Measurements from ENCODE around the gene SENP2. TPM values are rescaled to one million over a fixed set of nuclear protein-coding genes. Genes with fewer than 3 reads are reported as not detected.

SENP2 gene
- total RNA-seq, 1 experiment from 2014 or later, result 36.1 TPM

DNA sequence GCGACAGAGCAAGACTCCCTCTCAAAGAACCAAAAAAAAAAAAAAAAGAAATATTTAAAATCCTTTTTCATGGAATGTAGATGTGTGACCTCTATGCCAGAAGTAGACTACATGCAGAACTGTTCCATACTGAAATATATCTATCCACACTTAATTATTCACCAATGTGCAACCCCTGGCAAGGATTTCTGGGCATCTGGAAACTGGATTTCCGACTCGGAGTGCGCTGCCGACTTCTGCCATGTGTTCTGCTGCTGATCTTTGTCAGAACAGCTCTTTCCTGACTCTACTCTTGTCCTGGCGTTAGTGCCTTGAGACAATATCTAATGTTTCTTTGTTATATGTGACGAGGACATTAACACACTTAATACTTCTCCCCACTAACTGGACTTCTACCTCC, 45.4 kb upstream of the SENP2 start:
- intact Hi-C loops (cut with micrococcal nuclease), result no loop called here
- Histone ChIP-seq H3K79me2 (ENCODE audit: insufficient read depth, low read length) (no peaks in the 10 kb centered on the region), H3K27ac (ENCODE audit: low read depth, low read length) (no peak overlapping the region), H3K9me3 (ENCODE audit: control insufficient read depth in 1 of 2, insufficient read depth in 1 of 2, low read depth in 1 of 2, low read length in 2 of 2) (no peaks in the 10 kb centered on the region), H3K9me2 (ENCODE audit: insufficient read depth) (no peaks in the 10 kb centered on the region), H3K4me3 (replicated peaks in 1 of 2; ENCODE audit: low read depth in 1 of 2, low read length in 2 of 2) (no peak overlapping the region), H2AFZ (ENCODE audit: low read depth, low read length, poor library complexity, severe bottlenecking) (no peak overlapping the region), H3K9ac (ENCODE audit: low read length) (no peak overlapping the region), H3K4me1 (ENCODE audit: control insufficient read depth in 1 of 2, insufficient read depth in 2 of 2, low read length in 2 of 2) (peaks cover 41 to 52% of the 10 kb centered on the region in 2 experiments), H3K4me2 (ENCODE audit: low read length) (no peak overlapping the region), H3K36me3 (ENCODE audit: control insufficient read depth in 1 of 2, insufficient read depth in 2 of 2, low read length in 2 of 2) (no peaks in the 10 kb centered on the region), H4K20me1 (ENCODE audit: insufficient read depth) (no peaks in the 10 kb centered on the region), H3K27me3 (ENCODE audit: insufficient read depth, low read length) (no peaks in the 10 kb centered on the region)
- ATAC-seq, result no peak
- DNase-seq (ENCODE audit: low read depth, low spot score), result no peak
- BruUV-seq (replicated peaks), result no TSS peak
- POLR2A ChIA-PET, result no interaction called here
- CTCF ChIA-PET, result no interaction called here
- TF ChIP-seq ZFX (IDR thresholded peaks at IDR 0.05) (no peak), SP1 (IDR thresholded peaks at IDR 0.05; ENCODE audit: low read depth) (no peak), POLR2AphosphoS5 (IDR thresholded peaks at IDR 0.05; ENCODE audit: low read depth, low read length) (no peak), TCF7L2 (IDR thresholded peaks at IDR 0.05; ENCODE audit: borderline replicate concordance, extremely low read depth, insufficient read depth, insufficient read length) (no peak), EZH2phosphoT487 (IDR thresholded peaks at IDR 0.05; ENCODE audit: borderline replicate concordance) (no peak), CBX3 (IDR thresholded peaks at IDR 0.05; ENCODE audit: low read depth) (no peak), ELF1 (IDR thresholded peaks at IDR 0.05; ENCODE audit: borderline replicate concordance, low read depth) (no peak), JUND (IDR thresholded peaks at IDR 0.05) (no peak), SRF (IDR thresholded peaks at IDR 0.05; ENCODE audit: low read depth) (no peak), FOSL1 (IDR thresholded peaks at IDR 0.05; ENCODE audit: low read depth) (no peak), MAX (IDR thresholded peaks at IDR 0.05) (no peak), EZH2 (IDR thresholded peaks at IDR 0.05) (no peak), SIN3A (IDR thresholded peaks at IDR 0.05; ENCODE audit: low read depth) (no peak), EGR1 (IDR thresholded peaks at IDR 0.05; ENCODE audit: low read depth) (no peak), RAD21 (IDR thresholded peaks at IDR 0.05; ENCODE audit: low read depth) (no peak), POLR2A (IDR thresholded peaks at IDR 0.05; ENCODE audit: borderline replicate concordance, extremely low read depth, insufficient read depth, insufficient read length) (no peak), ZBTB33 (IDR thresholded peaks at IDR 0.05; ENCODE audit: extremely low read depth, insufficient replicate concordance, low read length) (no peak), ZNF274 (IDR thresholded peaks at IDR 0.05; ENCODE audit: low read depth, low read length) (no peak)
- TF ChIP-seq, protein P1, sequence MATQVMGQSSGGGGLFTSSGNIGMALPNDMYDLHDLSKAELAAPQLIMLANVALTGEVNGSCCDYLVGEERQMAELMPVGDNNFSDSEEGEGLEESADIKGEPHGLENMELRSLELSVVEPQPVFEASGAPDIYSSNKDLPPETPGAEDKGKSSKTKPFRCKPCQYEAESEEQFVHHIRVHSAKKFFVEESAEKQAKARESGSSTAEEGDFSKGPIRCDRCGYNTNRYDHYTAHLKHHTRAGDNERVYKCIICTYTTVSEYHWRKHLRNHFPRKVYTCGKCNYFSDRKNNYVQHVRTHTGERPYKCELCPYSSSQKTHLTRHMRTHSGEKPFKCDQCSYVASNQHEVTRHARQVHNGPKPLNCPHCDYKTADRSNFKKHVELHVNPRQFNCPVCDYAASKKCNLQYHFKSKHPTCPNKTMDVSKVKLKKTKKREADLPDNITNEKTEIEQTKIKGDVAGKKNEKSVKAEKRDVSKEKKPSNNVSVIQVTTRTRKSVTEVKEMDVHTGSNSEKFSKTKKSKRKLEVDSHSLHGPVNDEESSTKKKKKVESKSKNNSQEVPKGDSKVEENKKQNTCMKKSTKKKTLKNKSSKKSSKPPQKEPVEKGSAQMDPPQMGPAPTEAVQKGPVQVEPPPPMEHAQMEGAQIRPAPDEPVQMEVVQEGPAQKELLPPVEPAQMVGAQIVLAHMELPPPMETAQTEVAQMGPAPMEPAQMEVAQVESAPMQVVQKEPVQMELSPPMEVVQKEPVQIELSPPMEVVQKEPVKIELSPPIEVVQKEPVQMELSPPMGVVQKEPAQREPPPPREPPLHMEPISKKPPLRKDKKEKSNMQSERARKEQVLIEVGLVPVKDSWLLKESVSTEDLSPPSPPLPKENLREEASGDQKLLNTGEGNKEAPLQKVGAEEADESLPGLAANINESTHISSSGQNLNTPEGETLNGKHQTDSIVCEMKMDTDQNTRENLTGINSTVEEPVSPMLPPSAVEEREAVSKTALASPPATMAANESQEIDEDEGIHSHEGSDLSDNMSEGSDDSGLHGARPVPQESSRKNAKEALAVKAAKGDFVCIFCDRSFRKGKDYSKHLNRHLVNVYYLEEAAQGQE (IDR thresholded peaks at IDR 0.05; ENCODE audit: low read depth), result no peak
- TF ChIP-seq, protein P2, sequence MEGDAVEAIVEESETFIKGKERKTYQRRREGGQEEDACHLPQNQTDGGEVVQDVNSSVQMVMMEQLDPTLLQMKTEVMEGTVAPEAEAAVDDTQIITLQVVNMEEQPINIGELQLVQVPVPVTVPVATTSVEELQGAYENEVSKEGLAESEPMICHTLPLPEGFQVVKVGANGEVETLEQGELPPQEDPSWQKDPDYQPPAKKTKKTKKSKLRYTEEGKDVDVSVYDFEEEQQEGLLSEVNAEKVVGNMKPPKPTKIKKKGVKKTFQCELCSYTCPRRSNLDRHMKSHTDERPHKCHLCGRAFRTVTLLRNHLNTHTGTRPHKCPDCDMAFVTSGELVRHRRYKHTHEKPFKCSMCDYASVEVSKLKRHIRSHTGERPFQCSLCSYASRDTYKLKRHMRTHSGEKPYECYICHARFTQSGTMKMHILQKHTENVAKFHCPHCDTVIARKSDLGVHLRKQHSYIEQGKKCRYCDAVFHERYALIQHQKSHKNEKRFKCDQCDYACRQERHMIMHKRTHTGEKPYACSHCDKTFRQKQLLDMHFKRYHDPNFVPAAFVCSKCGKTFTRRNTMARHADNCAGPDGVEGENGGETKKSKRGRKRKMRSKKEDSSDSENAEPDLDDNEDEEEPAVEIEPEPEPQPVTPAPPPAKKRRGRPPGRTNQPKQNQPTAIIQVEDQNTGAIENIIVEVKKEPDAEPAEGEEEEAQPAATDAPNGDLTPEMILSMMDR (IDR thresholded peaks at IDR 0.05 in 2 of 3, conservative IDR thresholded peaks at IDR 0.05 in 1 of 3; ENCODE audit: borderline replicate concordance in 1 of 3, insufficient read depth in 1 of 3, low read depth in 2 of 3, low read length in 2 of 3), result no peak
- RAD21 ChIA-PET (ENCODE audit: low non-redundant PET in 1 of 2, low total read pairs in 2 of 2, uncharacterized antibody in 2 of 2, unreplicated experiment in 2 of 2), result no interaction called here
